ENCODE results near the gene SRC.

The SRC gene

GRCh38 chr20:37301120-37301519 lies 44.8 kb upstream of the SRC start:
- no peak overlapping the region for H3K4me3 ChIP-seq (ENCODE audit: low read depth, low read length)
- CTCF ChIA-PET = no interaction called here
- no peak for TF ChIP-seq CTCF (IDR thresholded peaks at IDR 0.05; ENCODE audit: insufficient read depth, low read length, missing control alignments)
- DNase-seq (ENCODE audit: low read depth, low spot score) = no peak
- POLR2A ChIA-PET = no interaction called here

- H3K4me3 ChIP-seq (ENCODE audit: low read depth, low read length) = no peak overlapping the region
- ChIA-PET POLR2A (no interaction called here), CTCF (interaction anchor here (1.3 kb wide), 1 partner anchor 11 kb away, joined by 3 read pairs; no protein-coding TSS in a partner anchor)
- DNase-seq (ENCODE audit: low read depth, low spot score) = no peak
- TF ChIP-seq CTCF (IDR thresholded peaks at IDR 0.05; ENCODE audit: insufficient read depth, low read length, missing control alignments) = no peak
These were observed 44.4 kb upstream of the SRC start for GRCh38 chr20:37301558-37301957.

GRCh38 chr20:37302981-37303380 lies 43.0 kb upstream of the SRC start:
- no peak overlapping the region for H3K4me3 ChIP-seq (ENCODE audit: low read depth, low read length)
- ChIA-PET CTCF (interaction anchor here (0.8 to 1.3 kb wide), 2 partner anchors 9 to 21 kb away, joined by 3 read pairs; no protein-coding TSS in a partner anchor), POLR2A (no interaction called here)
- no peak for TF ChIP-seq CTCF (IDR thresholded peaks at IDR 0.05; ENCODE audit: insufficient read depth, low read length, missing control alignments)
- DNase-seq (ENCODE audit: low read depth, low spot score) = no peak

- POLR2A ChIA-PET = no interaction called here
- no peak for TF ChIP-seq CTCF (IDR thresholded peaks at IDR 0.05; ENCODE audit: insufficient read depth, low read length, missing control alignments)
- no peak overlapping the region for H3K4me3 ChIP-seq (ENCODE audit: low read depth, low read length)
- no peak for DNase-seq (ENCODE audit: low read depth, low spot score)
- CTCF ChIA-PET = interaction anchor here (0.8 kb wide), 1 partner anchor 21 kb away, joined by 3 read pairs; no protein-coding TSS in a partner anchor
These were observed 42.3 kb upstream of the SRC start for GRCh38 chr20:37303637-37304036.

- CTCF ChIA-PET = no interaction called here
- POLR2A ChIA-PET = no interaction called here
- no peak for DNase-seq (ENCODE audit: low read depth, low spot score)
- TF ChIP-seq CTCF (IDR thresholded peaks at IDR 0.05; ENCODE audit: insufficient read depth, low read length, missing control alignments) = no peak
- no peak overlapping the region for H3K4me3 ChIP-seq (ENCODE audit: low read depth, low read length)
These were observed 40.9 kb upstream of the SRC start for GRCh38 chr20:37305079-37305478.

- ChIA-PET POLR2A (no interaction called here), CTCF (interaction anchor here (1.6 kb wide), 1 partner anchor 23 kb away, joined by 6 read pairs; no protein-coding TSS in a partner anchor)
- no peak for DNase-seq (ENCODE audit: low read depth, low spot score)
- TF ChIP-seq CTCF (IDR thresholded peaks at IDR 0.05; ENCODE audit: insufficient read depth, low read length, missing control alignments) = no peak
- H3K4me3 ChIP-seq (ENCODE audit: low read depth, low read length) = no peak overlapping the region
These were observed 40.1 kb upstream of the SRC start for GRCh38 chr20:37305839-37306238.

All from AG04449 (cell line).